IMR-90 (cell line): ENCODE measurements around the gene TMEM92. TPM values are rescaled to one million over a fixed set of nuclear protein-coding genes. Genes with fewer than 3 reads are reported as not detected.

Experiments
- ATAC-seq: fragments of 200-7000 bp; cut with Tn5 transposase; 2 replicates; pipeline ENCODE4 v1.9.1; 2020; ENCODE audit warnings: low read depth, mild to moderate bottlenecking, moderate library complexity
- BruUV-seq: library from RNA; stranded (reverse); fragments of 400-500 nt; replicated peaks from 2 replicates; lab custom pipeline; 2021; lab: Mats Ljungman, UMichigan
- CTCF ChIA-PET: fragments of 300-600 bp; formaldehyde crosslinking; extraction: SDS; loops from one replicate; lab custom pipeline; 2021; ENCODE audit warnings: antibody characterized with exemption; lab: Yijun Ruan, JAX
- POLR2A ChIA-PET: fragments of 300-600 bp; sonication (Branson Sonifier 250); formaldehyde crosslinking; loops from one replicate; lab custom pipeline; 2022; ENCODE audit warnings: antibody characterized with exemption; ENCODE audit not compliant: unreplicated experiment; lab: Charles Lee
- DNase-seq: peaks from one replicate; pipeline ENCODE4 v3.0.0; 2013
- H2AFZ ChIP-seq: replicated peaks from 2 replicates; pipeline ENCODE3; 2013; ENCODE audit warnings: low read length, mild to moderate bottlenecking; ENCODE audit not compliant: poor library complexity
- H2AK5ac ChIP-seq: 2 replicates; pipeline ENCODE4 v1.6.1; 2013; ENCODE audit warnings: low read depth, low read length, inconsistent platforms
- H2AK9ac ChIP-seq: replicated peaks from 2 replicates; pipeline ENCODE3; 2013; ENCODE audit warnings: mild to moderate bottlenecking, low read depth, low read length, moderate library complexity; ENCODE audit not compliant: poor library complexity
- H2BK120ac ChIP-seq: 2 replicates; pipeline ENCODE4 v1.6.1; 2013; ENCODE audit warnings: low read depth, low read length, inconsistent platforms
- H2BK15ac ChIP-seq: 3 replicates; pipeline ENCODE4 v1.6.1; 2013; ENCODE audit warnings: low read depth, low read length, inconsistent platforms
- H2BK20ac ChIP-seq: 2 replicates; pipeline ENCODE4 v1.6.1; 2013; ENCODE audit warnings: low read depth, mild to moderate bottlenecking, inconsistent platforms, low read length, moderate library complexity
- H2BK5ac ChIP-seq: 2 replicates; pipeline ENCODE4 v1.6.1; 2013; ENCODE audit warnings: mild to moderate bottlenecking, low read depth, low read length, inconsistent platforms; ENCODE audit not compliant: poor library complexity, severe bottlenecking
- H3K14ac ChIP-seq: replicated peaks from 2 replicates; pipeline ENCODE4 v1.6.1; 2013; ENCODE audit warnings: low read depth, low read length, inconsistent platforms
- H3K18ac ChIP-seq: 2 replicates; pipeline ENCODE4 v1.6.1; 2013; ENCODE audit warnings: low read depth, low read length, control low read depth
- H3K23ac ChIP-seq: 2 replicates; pipeline ENCODE4 v1.6.1; 2013; ENCODE audit warnings: low read depth, low read length, inconsistent platforms
- H3K27ac ChIP-seq: 2 replicates; pipeline ENCODE4 v1.5.1; 2013; ENCODE audit warnings: mild to moderate bottlenecking, control low read depth, low read length; ENCODE audit not compliant: insufficient read depth
- H3K27me3 ChIP-seq: 2 replicates; pipeline ENCODE4 v1.6.1; 2013; ENCODE audit warnings: low read length; ENCODE audit not compliant: control insufficient read depth, insufficient read depth
- H3K36me3 ChIP-seq: 2 replicates; pipeline ENCODE4 v1.6.1; 2013; ENCODE audit warnings: low read length, mixed read lengths; ENCODE audit not compliant: control insufficient read depth, insufficient read depth
- H3K4ac ChIP-seq: 2 replicates; pipeline ENCODE4 v1.6.1; 2013; ENCODE audit warnings: low read depth, low read length, inconsistent platforms
- H3K4me1 ChIP-seq: 2 replicates; pipeline ENCODE4 v1.6.1; 2013; ENCODE audit warnings: low read length, mixed read lengths; ENCODE audit not compliant: control insufficient read depth, insufficient read depth
- H3K4me2 ChIP-seq: 2 replicates; pipeline ENCODE4 v1.6.1; 2013; ENCODE audit warnings: low read depth, mild to moderate bottlenecking, control low read depth, low read length, moderate library complexity
- H3K4me3 ChIP-seq: 2 replicates; pipeline ENCODE4 v1.5.1; 2013; ENCODE audit warnings: low read depth, mild to moderate bottlenecking, control low read depth, low read length, moderate library complexity; ENCODE audit not compliant: insufficient read depth
- H3K56ac ChIP-seq: 2 replicates; pipeline ENCODE4 v1.6.1; 2013; ENCODE audit warnings: low read length, inconsistent platforms; ENCODE audit not compliant: insufficient read depth; ENCODE audit errors: extremely low read depth
- H3K79me1 ChIP-seq, 2 experiments: 2 replicates each; pipeline ENCODE4 v1.6.1; 2013; ENCODE audit warnings: low read length in 2 of 2, inconsistent platforms in 1 of 2, low read depth in 1 of 2
- H3K9ac ChIP-seq: 2 replicates; pipeline ENCODE4 v1.6.1; 2013; ENCODE audit warnings: low read depth, low read length, control low read depth
- H3K9me1 ChIP-seq: 2 replicates; pipeline ENCODE4 v1.6.1; 2013; ENCODE audit warnings: low read length, inconsistent platforms; ENCODE audit not compliant: insufficient read depth
- H3K9me3 ChIP-seq: 2 replicates; pipeline ENCODE4 v1.6.1; 2013; ENCODE audit warnings: low read length; ENCODE audit not compliant: control insufficient read depth, insufficient read depth
- H4K20me1 ChIP-seq: 2 replicates; pipeline ENCODE4 v1.6.1; 2013; ENCODE audit warnings: low read length, inconsistent platforms; ENCODE audit not compliant: insufficient read depth
- H4K5ac ChIP-seq: 2 replicates; pipeline ENCODE4 v1.6.1; 2013; ENCODE audit warnings: mild to moderate bottlenecking, low read depth, low read length, control low read depth
- H4K8ac ChIP-seq, 2 experiments: 2 replicates each; pipeline ENCODE4 v1.6.1; 2013; ENCODE audit warnings: low read depth in 2 of 2, low read length in 2 of 2, control low read depth in 1 of 2, inconsistent platforms in 1 of 2
- H4K91ac ChIP-seq: 2 replicates; pipeline ENCODE4 v1.6.1; 2013; ENCODE audit warnings: low read depth, low read length, inconsistent platforms; ENCODE audit not compliant: insufficient read depth
- BHLHE40 ChIP-seq: fragments of 150-350 bp; IDR thresholded peaks from 2 replicates; pipeline ENCODE4 v1.6.1; 2016; ENCODE audit warnings: mild to moderate bottlenecking, low read depth, low read length
- CEBPB ChIP-seq: IDR thresholded peaks from 2 replicates; pipeline ENCODE4 v1.6.1; 2012; ENCODE audit warnings: low read depth, low read length, improper control_type of control experiment
- ELK1 ChIP-seq: fragments of 150-350 bp; IDR thresholded peaks from 2 replicates; pipeline ENCODE4 v1.6.1; 2016; ENCODE audit warnings: low read depth, mild to moderate bottlenecking, low read length, moderate library complexity, borderline replicate concordance
- MAFK ChIP-seq: IDR thresholded peaks from 2 replicates; pipeline ENCODE4 v1.6.1; 2012; ENCODE audit warnings: low read depth, low read length, improper control_type of control experiment
- MAZ ChIP-seq: IDR thresholded peaks from 2 replicates; pipeline ENCODE4 v1.6.1; 2012; ENCODE audit warnings: low read depth, mild to moderate bottlenecking, low read length, improper control_type of control experiment, moderate library complexity, borderline replicate concordance
- POLR2A ChIP-seq: IDR thresholded peaks from 2 replicates; pipeline ENCODE4 v1.6.1; 2012; ENCODE audit warnings: mild to moderate bottlenecking, low read depth, low read length
- RCOR1 ChIP-seq: IDR thresholded peaks from 2 replicates; pipeline ENCODE4 v1.6.1; 2012; ENCODE audit warnings: mild to moderate bottlenecking, low read length, improper control_type of control experiment; ENCODE audit not compliant: insufficient replicate concordance
- SMC3 ChIP-seq: fragments of 150-350 bp; IDR thresholded peaks from 2 replicates; pipeline ENCODE4 v1.6.1; 2016; ENCODE audit warnings: low read depth, mild to moderate bottlenecking, antibody characterized with exemption, low read length, moderate library complexity
- WGBS, 2 experiments: methylation state at CpG; one replicate each; pipeline versions ENCODE4 v1.1.5 to v1.1.7; 2013; ENCODE audit warnings: missing lambda C conversion rate in 2 of 2; ENCODE audit not compliant: insufficient read length in 1 of 2; ENCODE audit errors: extremely low coverage in 2 of 2; 5-methylcytosine and 5-hydroxymethylcytosine counted together
- dilution Hi-C: fragments of 300-500 bp; cut with HindIII; formaldehyde crosslinking; loops from one replicate; pipeline ENCODE4 v1.14.3; 2018; ENCODE audit warnings: low sequenced_read_pairs; ENCODE audit not compliant: unreplicated experiment
- in situ Hi-C: fragments of 300-500 bp; cut with MboI; formaldehyde crosslinking; loops from 3 replicates; pipeline ENCODE4 v1.14.3; 2019; ENCODE audit warnings: low sequenced_read_pairs, inconsistent platforms, mixed read lengths
- intact Hi-C: fragments of 100-400 bp; cut with micrococcal nuclease; formaldehyde crosslinking; loops from 2 replicates; pipeline ENCODE4 v1.10.0; 2022
- polyA plus RNA-seq, 3 experiments: library from polyadenylated mRNA; depleted of rRNA; stranded (reverse); fragments of >200 nt; gene quantifications; 2 replicates each; pipeline ENCODE4 v1.2.3, GENCODE V29; 2012; ENCODE audit warnings: low replicate concordance in 1 of 3
- total RNA-seq: library from RNA; depleted of rRNA; stranded (reverse); fragments of >200 nt; gene quantifications from 2 replicates; pipeline ENCODE4 v1.2.3, GENCODE V29; 2012

TMEM92 gene
- total and polyA plus RNA-seq, 2 of the 4 experiments (the other 2 are of a cell fraction): 0.18 to 1.7 TPM

GRCh38 chr17:50283246-50283645 is 9.0 kb downstream of the TMEM92 start:
- no TSS peak for BruUV-seq
- in situ Hi-C loops: loop anchor here (10.0 kb wide), 1 partner anchor 108 kb away; no protein-coding TSS in a partner anchor
- H2AK5ac ChIP-seq: 0 out of 2 replicates have a peak overlapping the region, but pooled peaks have one; percentile 33
- TF ChIP-seq ELK1: no peak
- TF ChIP-seq MAFK: no peak
- no peak for TF ChIP-seq CEBPB
- no peak for TF ChIP-seq MAZ
- no peak for TF ChIP-seq POLR2A
- no peak for TF ChIP-seq RCOR1
- TF ChIP-seq SMC3: no peak
- no peak for TF ChIP-seq BHLHE40
- H3K14ac ChIP-seq: no peak overlapping the region
- no peak overlapping the region for H2BK20ac ChIP-seq
- H4K5ac ChIP-seq: no peak overlapping the region
- ATAC-seq (no peak), DNase-seq (no peak)
- H2AFZ ChIP-seq: no peak overlapping the region
- no peaks in the 10 kb centered on the region for H3K9me3 ChIP-seq
- dilution Hi-C loops: no loop called here
- H3K79me1 ChIP-seq: peaks cover 16 to 40% of the 10 kb centered on the region in 2 experiments
- no peak overlapping the region for H4K91ac ChIP-seq
- intact Hi-C loops: no loop called here
- H3K4me1 ChIP-seq: peaks cover 13% of the 10 kb centered on the region
- H2BK15ac ChIP-seq: no peak overlapping the region
- peaks cover 30% of the 10 kb centered on the region for H3K36me3 ChIP-seq
- H3K27ac ChIP-seq: no peak overlapping the region
- H3K23ac ChIP-seq: no peak overlapping the region; the same call in 1 of the 2 replicates
- WGBS, 2 experiments: 95% methylated on average over 9 of the region's 10 CpGs; no CpG with 5 or more reads in 1 of the 2 experiments
- POLR2A ChIA-PET: no interaction called here
- H3K9ac ChIP-seq: no peak overlapping the region
- H3K18ac ChIP-seq: no peak overlapping the region
- H4K8ac ChIP-seq: no peak overlapping the region
- no peak overlapping the region for H3K56ac ChIP-seq
- H3K4me3 ChIP-seq: no peak overlapping the region
- H3K27me3 ChIP-seq: no peaks in the 10 kb centered on the region
- H2AK9ac ChIP-seq: no peak overlapping the region
- CTCF ChIA-PET: interaction anchor here (0.9 kb wide), 1 partner anchor 114 kb away, joined by 4 read pairs; no protein-coding TSS in a partner anchor
- no peak overlapping the region for H3K4me2 ChIP-seq
- H3K4ac ChIP-seq: no peak overlapping the region
- H2BK5ac ChIP-seq: no peak overlapping the region
- H2BK120ac ChIP-seq: no peak overlapping the region
- no peaks in the 10 kb centered on the region for H4K20me1 ChIP-seq
- peaks cover 20% of the 10 kb centered on the region for H3K9me1 ChIP-seq
